Activated T-cell treated with anti-CD3 and anti-CD28 coated beads, Interleukin-2, amount 50 U/mL, for 72 hours (primary cell): ENCODE results near the gene RBM39. TPM values are rescaled to one million over a fixed set of nuclear protein-coding genes. Genes with fewer than 3 reads are reported as not detected.
"Not testable (repeated sequence)": the region's sequence is repeated elsewhere in the genome, so short reads cannot be mapped to it uniquely, and the experiment has no call there.

Source experiments
- ATAC-seq, 2 donors: fragments of 150-1000 bp; cut with Tn5 transposase; replicated peaks in 1 of 2; 2 replicates each; pipeline ENCODE4 v1.10.0; 2021; ENCODE audit warnings: moderate library complexity in 2 of 2, mild to moderate bottlenecking in 1 of 2
- DNase-seq, 2 donors: peaks; one replicate each; pipeline ENCODE4 v3.0.0; 2021 to 2022; ENCODE audit warnings: mixed read lengths in 1 of 2
- H3K27ac Mint-ChIP-seq: one replicate; pipeline ENCODE4 v1.8.0; 2022; ENCODE audit warnings: mild to moderate bottlenecking, moderate library complexity, mixed read lengths
- H3K27me3 Mint-ChIP-seq: one replicate; pipeline ENCODE4 v1.8.0; 2022; ENCODE audit warnings: low read depth, mixed read lengths
- H3K36me3 Mint-ChIP-seq, 2 donors: one replicate each; pipeline ENCODE4 v1.8.0; 2022; ENCODE audit warnings: mixed read lengths in 2 of 2, mild to moderate bottlenecking in 1 of 2; ENCODE audit not compliant: insufficient read depth in 2 of 2
- H3K4me1 Mint-ChIP-seq: one replicate; pipeline ENCODE4 v1.8.0; 2022; ENCODE audit warnings: low read depth, mixed read lengths
- H3K4me3 Mint-ChIP-seq, 2 donors: one replicate each; pipeline ENCODE4 v1.8.0; 2022; ENCODE audit warnings: mild to moderate bottlenecking in 2 of 2, mixed read lengths in 2 of 2, moderate library complexity in 2 of 2
- H3K9me3 Mint-ChIP-seq, 2 donors: one replicate each; pipeline ENCODE4 v1.8.0; 2022; ENCODE audit warnings: mixed read lengths in 2 of 2
- total RNA-seq, 2 donors: library from RNA; stranded (reverse); gene quantifications; one replicate each; pipeline ENCODE4 v1.2.3, GENCODE V29; 2022

RBM39 gene
- total RNA-seq, 2 donors from 2014 or later = 431 to 525 TPM

DNA sequence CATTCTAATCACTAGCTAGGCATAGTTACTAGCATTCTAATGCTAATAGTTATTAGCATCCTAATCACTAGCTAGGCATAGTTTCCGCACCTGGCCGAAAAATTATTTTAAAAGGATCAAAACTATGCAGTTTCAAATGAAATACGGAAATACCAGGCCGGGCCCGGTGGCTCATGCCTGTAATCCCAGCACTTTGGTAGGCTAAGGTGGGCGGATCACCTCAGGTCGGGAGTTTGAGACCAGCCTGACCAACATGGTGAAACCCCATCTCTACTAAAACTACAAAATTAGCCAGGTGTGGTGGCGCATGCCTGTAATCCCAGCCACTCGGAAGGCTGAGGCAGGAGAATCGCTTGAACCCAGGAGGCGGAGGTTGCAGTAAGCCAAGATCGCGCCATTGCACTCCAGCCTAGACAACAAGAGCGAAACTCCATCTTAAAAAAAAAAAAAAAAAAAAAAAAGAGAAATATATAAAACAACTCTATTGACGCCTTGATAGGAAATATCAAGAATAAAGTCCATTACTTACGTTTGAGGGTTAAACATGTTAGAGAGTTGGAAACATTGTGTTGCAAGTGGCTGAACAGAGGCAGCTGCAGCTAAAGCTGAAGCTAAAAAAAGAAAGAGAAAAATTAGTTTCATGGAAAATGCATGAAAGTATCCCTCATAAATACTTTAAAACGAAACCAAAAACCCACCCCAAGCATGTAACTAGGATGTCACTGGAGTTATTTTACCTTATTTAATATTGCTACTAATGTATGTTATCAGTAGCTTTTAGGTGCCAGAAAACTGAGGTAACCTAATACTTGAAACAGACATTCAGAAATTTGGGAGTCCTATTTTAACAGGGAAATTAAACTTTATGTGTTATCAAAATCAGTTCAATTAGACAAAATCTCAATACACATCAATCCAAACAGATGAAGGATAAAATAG, 35.2 kb downstream of the RBM39 start:
- H3K27me3 Mint-ChIP-seq, H3K4me3 Mint-ChIP-seq, H3K9me3 Mint-ChIP-seq, DNase-seq, ATAC-seq, H3K27ac Mint-ChIP-seq: not testable (repeated sequence)
- Mint-ChIP-seq H3K36me3 (peaks cover 6 to 66% of the 10 kb centered on the region in 2 donors), H3K4me1 (peaks cover 43% of the 10 kb centered on the region)

- not testable (repeated sequence) for H3K27ac Mint-ChIP-seq, H3K4me3 Mint-ChIP-seq, H3K9me3 Mint-ChIP-seq, H3K27me3 Mint-ChIP-seq, DNase-seq, ATAC-seq
- Mint-ChIP-seq H3K36me3 (peaks cover 6 to 56% of the 10 kb centered on the region in 2 donors), H3K4me1 (peaks cover 37% of the 10 kb centered on the region)
Measured at GRCh38 chr20:35705894-35706293, 36.2 kb downstream of the RBM39 start.

- ATAC-seq = no peak
- Mint-ChIP-seq H3K27me3 (no peaks in the 10 kb centered on the region), H3K4me1 (peaks cover 44% of the 10 kb centered on the region), H3K27ac (peak overlapping the region; percentile 71), H3K36me3 (peaks cover 8 to 47% of the 10 kb centered on the region in 2 donors), H3K9me3 (no peaks in the 10 kb centered on the region), H3K4me3 (no peak overlapping the region)
- no peak for DNase-seq
Measured at GRCh38 chr20:35704514-35705261, 37.4 kb downstream of the RBM39 start.

- DNase-seq (no peak), ATAC-seq (no peak)
- no peak overlapping the region for H3K4me3 Mint-ChIP-seq
- H3K4me1 Mint-ChIP-seq = peaks cover 43% of the 10 kb centered on the region
- no peaks in the 10 kb centered on the region for H3K9me3 Mint-ChIP-seq
- peaks cover 10 to 50% of the 10 kb centered on the region in 2 donors for H3K36me3 Mint-ChIP-seq
- peak overlapping the region; percentile 84 for H3K27ac Mint-ChIP-seq
- H3K27me3 Mint-ChIP-seq = no peaks in the 10 kb centered on the region
Measured at GRCh38 chr20:35702824-35703695, 39.0 kb downstream of the RBM39 start.

- no peak overlapping the region for H3K4me3 Mint-ChIP-seq
- ATAC-seq (no peak), DNase-seq (no peak)
- H3K27me3 Mint-ChIP-seq = no peaks in the 10 kb centered on the region
- H3K9me3 Mint-ChIP-seq = no peaks in the 10 kb centered on the region
- peaks cover 10 to 48% of the 10 kb centered on the region in 2 donors for H3K36me3 Mint-ChIP-seq
- H3K4me1 Mint-ChIP-seq = peaks cover 51% of the 10 kb centered on the region
- H3K27ac Mint-ChIP-seq = peak overlapping the region; percentile 84
Measured at GRCh38 chr20:35702051-35702823, 39.8 kb downstream of the RBM39 start.

DNA sequence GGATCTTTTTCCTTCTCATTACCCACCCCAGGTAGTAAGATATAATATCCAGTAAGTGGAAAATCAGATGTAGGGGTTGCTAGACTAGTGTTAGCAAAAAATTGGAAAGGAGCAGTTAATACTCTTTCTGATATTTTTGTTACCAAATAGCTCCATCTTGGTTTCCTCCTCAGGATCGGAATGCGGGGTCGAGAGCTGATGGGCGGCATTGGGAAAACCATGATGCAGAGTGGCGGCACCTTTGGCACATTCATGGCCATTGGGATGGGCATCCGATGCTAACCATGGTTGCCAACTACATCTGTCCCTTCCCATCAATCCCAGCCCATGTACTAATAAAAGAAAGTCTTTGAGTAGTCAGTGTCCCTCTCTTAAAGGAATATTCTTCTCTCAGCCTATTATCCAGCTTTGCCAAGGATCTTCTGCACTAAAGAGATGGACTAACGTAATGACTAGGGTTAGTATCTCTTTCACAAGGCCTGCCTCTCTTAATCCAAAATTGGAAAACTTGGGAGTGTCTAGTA, 41.4 kb downstream of the RBM39 start:
- ATAC-seq (no peak), DNase-seq (no peak)
- Mint-ChIP-seq H3K27me3 (no peaks in the 10 kb centered on the region), H3K36me3 (peaks cover 10 to 38% of the 10 kb centered on the region in 2 donors), H3K9me3 (no peaks in the 10 kb centered on the region), H3K4me1 (peaks cover 57% of the 10 kb centered on the region), H3K27ac (peak overlapping the region; percentile 98), H3K4me3 (peak overlapping the region; percentile 93 to 94)

DNA sequence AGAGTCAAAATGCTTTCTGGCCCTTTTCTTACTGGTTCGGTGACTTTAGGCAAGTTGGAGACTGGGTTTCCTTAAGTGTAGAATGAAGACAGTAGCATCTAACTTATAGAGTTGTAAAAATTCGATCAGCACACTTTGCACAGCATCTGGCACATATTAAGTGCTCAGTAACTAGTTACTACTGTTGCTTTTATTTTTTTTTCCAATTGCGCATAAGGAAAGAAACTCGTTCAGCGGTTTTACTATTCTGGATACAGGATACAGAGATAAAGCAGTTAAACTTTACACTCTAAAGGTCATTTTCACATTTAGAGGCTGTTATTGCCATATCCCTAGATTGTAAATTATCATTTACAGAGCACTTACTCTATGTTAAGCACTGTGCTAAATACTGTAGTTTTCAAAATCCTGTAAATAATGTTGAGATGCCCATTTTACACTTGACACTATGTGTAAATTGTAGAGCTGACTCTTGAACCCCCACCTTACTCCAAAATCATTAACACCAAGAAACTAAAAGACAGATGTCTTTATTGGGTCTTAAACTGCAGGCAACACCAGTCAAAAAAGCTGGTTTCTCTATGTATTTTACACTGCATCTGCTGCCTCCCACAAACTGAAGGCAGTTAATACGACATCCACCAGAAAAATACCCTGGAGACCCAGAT, 42.0 kb downstream of the RBM39 start:
- no peaks in the 10 kb centered on the region for H3K9me3 Mint-ChIP-seq
- peak in 1 of 2 donors; percentile 2 for ATAC-seq
- peaks cover 57% of the 10 kb centered on the region for H3K4me1 Mint-ChIP-seq
- no peaks in the 10 kb centered on the region for H3K27me3 Mint-ChIP-seq
- DNase-seq = no peak
- peak overlapping the region; percentile 98 for H3K27ac Mint-ChIP-seq
- peaks cover 13 to 40% of the 10 kb centered on the region in 2 donors for H3K36me3 Mint-ChIP-seq
- peak overlapping the region; percentile 93 to 94 for H3K4me3 Mint-ChIP-seq

DNA sequence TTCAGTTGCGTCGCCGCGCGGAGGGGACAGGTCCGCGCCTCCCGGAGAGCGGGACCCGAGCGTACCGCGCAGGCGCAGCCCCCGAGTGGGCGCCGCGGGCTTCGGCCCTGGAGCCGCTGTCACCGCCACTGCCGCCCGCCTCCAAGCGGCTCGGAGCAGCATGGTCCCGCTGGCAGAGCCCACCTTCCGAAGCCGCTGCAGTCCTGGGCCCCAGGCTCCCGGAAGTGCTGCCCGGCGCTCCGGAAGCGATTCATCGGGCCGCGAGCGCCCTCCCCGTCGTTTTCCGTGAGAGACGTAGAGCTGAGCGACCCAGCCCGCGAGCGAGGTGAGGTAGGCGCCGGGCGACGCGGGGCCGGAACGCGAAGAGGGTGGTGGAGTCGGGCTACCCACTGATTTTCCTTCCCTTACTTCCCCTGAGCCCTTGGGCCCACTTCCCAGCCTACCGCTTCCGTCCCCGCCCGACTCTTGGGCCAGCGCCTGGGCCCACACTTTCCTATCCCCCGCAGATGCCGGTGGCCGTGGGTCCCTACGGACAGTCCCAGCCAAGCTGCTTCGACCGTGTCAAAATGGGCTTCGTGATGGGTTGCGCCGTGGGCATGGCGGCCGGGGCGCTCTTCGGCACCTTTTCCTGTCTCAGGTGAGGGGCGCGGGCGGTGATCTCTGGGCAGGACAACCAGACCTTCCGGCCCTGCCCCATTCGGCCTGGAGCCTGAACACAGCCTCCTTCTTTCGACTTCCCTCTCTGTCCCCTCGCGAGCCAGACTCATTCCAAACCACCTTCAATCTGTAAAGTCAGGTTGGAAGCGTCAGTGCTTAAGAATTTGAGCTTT, 42.7 kb downstream of the RBM39 start, which contains the start of the genes NFS1 and ROMO1:
Gene NFS1, minus strand, starts transcription at position 226 of the 830 bp plus-strand sequence. Its CDS starts 64 bp downstream, at position 162.
Gene ROMO1, plus strand, starts transcription at position 279 of the 830 bp plus-strand sequence. Its CDS starts 228 bp downstream, at position 507.
- no peaks in the 10 kb centered on the region for H3K27me3 Mint-ChIP-seq
- DNase-seq = peak; percentile 90
- H3K4me3 Mint-ChIP-seq = peak within 1 kb of the TSS; percentile 93 to 94
- ATAC-seq = peak; percentile 91
- H3K9me3 Mint-ChIP-seq = no peaks in the 10 kb centered on the region
- peak within 1 kb of the TSS; percentile 98 for H3K27ac Mint-ChIP-seq
- peaks cover 12 to 35% of the 10 kb centered on the region in 2 donors for H3K36me3 Mint-ChIP-seq
- H3K4me1 Mint-ChIP-seq = peaks cover 57% of the 10 kb centered on the region

- Mint-ChIP-seq H3K4me3 (peak overlapping the region; percentile 93 to 94), H3K4me1 (peaks cover 51% of the 10 kb centered on the region), H3K9me3 (no peaks in the 10 kb centered on the region), H3K27ac (peak overlapping the region; percentile 92), H3K36me3 (peaks cover 11 to 27% of the 10 kb centered on the region in 2 donors), H3K27me3 (no peaks in the 10 kb centered on the region)
- DNase-seq = no peak
- peak; percentile 35 to 40 for ATAC-seq
Measured at GRCh38 chr20:35698298-35699126, 43.5 kb downstream of the RBM39 start.

- H3K27me3 Mint-ChIP-seq = no peaks in the 10 kb centered on the region
- peak overlapping the region; percentile 93 to 94 for H3K4me3 Mint-ChIP-seq
- peaks cover 48% of the 10 kb centered on the region for H3K4me1 Mint-ChIP-seq
- peak overlapping the region; percentile 92 for H3K27ac Mint-ChIP-seq
- no peaks in the 10 kb centered on the region for H3K9me3 Mint-ChIP-seq
- DNase-seq (no peak), ATAC-seq (no peak)
- H3K36me3 Mint-ChIP-seq = peaks cover 11 to 26% of the 10 kb centered on the region in 2 donors
Measured at GRCh38 chr20:35697696-35698297, 44.3 kb downstream of the RBM39 start.
